Subcutaneous adipose tissue (tissue), 4 donors: Measurements from ENCODE around the gene ISYNA1. TPM values are rescaled to one million over a fixed set of nuclear protein-coding genes. Genes with fewer than 3 reads are reported as not detected.

Experiments
- total RNA-seq, 4 donors: library from RNA; depleted of rRNA; stranded (reverse); fragments of >200 nt; gene quantifications; one replicate each; pipeline ENCODE4 v1.1.0, GENCODE V29; 2016
- TF ChIP-seq, protein P1 (sequence below): fragments of 450-650 bp; IDR thresholded peaks from one replicate; pipeline ENCODE4 v1.5.1; 2016; ENCODE audit warnings: low read depth, mild to moderate bottlenecking, control low read depth, antibody characterized with exemption, moderate library complexity

ISYNA1 gene
- total RNA-seq, 4 donors from 2014 or later, result 9.9 to 50.5 (median 11.4) TPM

GRCh38 chr19:18466354-18466753 is 28.4 kb upstream of the ISYNA1 start:
- TF ChIP-seq, protein P1, sequence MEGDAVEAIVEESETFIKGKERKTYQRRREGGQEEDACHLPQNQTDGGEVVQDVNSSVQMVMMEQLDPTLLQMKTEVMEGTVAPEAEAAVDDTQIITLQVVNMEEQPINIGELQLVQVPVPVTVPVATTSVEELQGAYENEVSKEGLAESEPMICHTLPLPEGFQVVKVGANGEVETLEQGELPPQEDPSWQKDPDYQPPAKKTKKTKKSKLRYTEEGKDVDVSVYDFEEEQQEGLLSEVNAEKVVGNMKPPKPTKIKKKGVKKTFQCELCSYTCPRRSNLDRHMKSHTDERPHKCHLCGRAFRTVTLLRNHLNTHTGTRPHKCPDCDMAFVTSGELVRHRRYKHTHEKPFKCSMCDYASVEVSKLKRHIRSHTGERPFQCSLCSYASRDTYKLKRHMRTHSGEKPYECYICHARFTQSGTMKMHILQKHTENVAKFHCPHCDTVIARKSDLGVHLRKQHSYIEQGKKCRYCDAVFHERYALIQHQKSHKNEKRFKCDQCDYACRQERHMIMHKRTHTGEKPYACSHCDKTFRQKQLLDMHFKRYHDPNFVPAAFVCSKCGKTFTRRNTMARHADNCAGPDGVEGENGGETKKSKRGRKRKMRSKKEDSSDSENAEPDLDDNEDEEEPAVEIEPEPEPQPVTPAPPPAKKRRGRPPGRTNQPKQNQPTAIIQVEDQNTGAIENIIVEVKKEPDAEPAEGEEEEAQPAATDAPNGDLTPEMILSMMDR, result no peak

- TF ChIP-seq, protein P1, result no peak
These were observed 28.0 kb upstream of the ISYNA1 start for GRCh38 chr19:18465964-18466339.

DNA sequence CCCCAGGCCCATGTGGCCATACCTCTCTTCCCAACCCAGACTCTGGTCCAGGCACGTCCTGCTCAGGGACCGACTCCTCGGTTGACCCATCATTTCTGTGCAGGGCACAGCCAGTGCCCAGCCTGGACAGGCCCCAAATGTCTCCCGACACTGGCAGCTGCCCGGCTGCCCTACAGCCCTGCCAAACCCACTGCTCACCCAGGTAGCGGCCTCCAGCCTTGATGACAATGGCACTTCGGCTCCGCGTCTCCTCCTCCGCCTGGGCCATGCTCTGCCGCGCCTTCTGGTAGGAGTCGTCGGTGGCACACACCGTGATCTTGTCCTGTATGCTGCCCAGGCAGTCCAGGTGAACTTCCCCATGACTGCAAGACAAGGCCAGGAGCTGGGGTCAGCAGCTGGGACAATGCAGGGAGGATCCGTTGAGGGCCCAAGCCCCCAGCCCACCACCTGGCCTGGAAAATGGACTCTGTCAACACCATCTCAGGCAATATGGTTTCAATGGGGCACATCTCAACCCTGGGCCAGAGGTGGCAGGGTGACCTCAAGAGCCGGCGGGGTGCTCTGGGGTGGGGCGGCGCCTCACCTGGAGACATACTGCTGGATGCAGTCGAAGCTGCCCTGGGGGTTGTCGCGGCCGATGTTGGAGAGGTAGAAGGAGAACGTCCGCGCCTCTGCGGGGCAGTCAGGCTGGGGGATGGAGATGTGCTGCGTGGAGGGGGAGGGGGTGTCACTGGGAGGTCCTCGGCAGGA is 27.5 kb upstream of the ISYNA1 start:
- TF ChIP-seq, protein P1, result no peak

DNA sequence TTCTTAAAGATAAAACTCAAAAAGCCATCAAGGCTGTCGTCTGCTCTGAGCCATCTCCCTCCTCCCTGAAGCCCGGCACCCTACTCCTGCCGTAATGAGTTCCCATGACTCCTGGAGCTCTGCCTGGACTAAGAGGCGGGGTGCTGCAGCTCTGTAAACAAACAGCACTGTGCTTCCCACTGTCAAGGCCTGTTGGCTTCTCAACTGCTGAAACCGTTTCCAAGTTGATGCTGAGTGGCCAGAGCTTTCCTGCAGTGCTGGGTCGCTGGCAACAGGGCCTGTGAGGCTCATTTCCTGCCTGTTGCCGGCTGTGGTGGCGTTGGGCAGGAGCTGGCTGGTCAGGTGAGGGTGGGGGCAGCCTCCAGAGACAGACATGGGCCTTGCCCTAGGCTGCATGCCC is 26.7 kb upstream of the ISYNA1 start:
- TF ChIP-seq, protein P1, result no peak

GRCh38 chr19:18461471-18461870 is 23.5 kb upstream of the ISYNA1 start:
- TF ChIP-seq, protein P1, result no peak

GRCh38 chr19:18460900-18461299 is 23.0 kb upstream of the ISYNA1 start:
- TF ChIP-seq, protein P1, result no peak

DNA sequence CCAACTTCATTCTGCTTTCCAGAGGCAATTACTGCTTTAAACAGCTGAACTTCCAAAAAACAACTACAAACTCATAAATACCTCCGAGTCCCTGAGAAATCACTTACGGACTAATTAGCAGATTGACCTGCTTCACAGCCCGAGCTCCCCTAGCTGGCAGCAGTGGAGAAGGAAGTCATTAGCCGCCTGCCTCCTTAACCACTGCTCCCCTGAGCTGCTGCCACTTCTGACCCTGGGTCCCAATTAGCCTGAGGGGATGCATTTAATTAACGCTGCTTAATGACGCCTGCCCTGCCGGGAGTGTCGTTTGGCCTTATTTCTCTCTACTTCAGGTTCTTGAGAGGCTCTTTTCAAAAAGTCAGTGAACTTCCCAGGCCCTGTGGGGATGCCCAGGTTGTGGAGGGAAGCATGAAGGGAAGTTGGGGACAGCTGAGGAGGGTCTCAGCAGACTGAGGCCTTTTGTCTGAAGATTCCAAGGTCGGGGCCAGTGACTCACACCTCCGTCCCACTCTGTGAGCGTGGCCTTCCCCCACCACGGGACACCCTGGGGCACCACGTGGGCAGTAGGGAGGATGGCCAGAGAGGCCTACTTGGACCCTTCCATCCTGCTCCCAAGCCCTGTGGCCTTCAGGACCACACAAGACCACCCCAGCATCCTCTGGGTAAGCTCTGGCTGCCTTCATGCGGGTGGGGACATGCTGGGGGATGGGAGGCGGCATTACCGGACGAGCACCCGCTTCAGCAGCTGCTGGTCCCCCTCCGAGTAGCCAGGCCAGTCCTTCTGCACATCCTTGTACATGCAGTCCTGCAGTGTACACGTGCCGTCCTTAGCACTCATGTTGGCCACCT is 19.8 kb upstream of the ISYNA1 start:
- TF ChIP-seq, protein P1, result no peak
